DMS 273 treated with DMSO at 0.1 percent for 48 hours (cell line): ENCODE data around the gene TMSB4X.
"Not testable (repeated sequence)": the region's sequence is repeated elsewhere in the genome, so short reads cannot be mapped to it uniquely, and the experiment has no call there.

Experiments
- DNase-seq: peaks from one replicate; lab custom pipeline; 2025; lab: John Stamatoyannopoulos, UW

Gene TMSB4X

DNA sequence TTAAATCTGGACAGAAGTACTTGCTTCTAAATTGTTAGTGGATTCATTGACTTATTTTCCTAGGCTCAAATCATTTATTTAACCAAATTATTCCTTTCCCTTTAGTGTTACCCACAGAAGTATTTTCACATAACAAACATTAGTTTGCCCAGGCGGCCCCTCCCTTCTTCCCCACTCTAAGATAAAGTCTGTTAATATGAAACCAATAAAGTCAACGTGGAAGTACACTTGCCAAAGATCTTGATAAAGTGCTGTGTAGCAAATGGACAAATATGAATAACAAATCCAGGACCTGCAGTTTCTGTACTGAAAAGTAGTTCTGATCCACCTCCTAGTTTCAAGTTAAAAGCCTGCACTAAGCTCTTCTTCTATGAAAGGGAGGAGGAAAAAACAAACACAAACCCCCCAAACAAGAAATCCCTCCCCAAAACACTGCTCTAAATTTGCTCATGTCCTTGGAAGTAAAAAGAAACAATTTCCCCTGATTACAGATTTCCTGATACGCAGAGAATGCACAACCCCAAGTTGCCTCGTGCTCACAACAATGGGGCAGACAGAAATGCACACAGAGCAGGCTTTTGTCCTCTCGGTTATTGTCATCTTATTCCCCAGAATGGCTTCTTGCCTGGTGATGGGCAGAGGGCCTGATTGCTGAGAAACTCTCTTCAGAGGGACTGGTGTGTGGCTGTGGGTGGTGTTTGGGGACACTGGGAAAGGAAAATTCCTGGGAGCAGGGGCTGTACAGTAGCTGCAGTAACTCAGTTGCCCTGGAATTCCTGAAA lies 23.2 kb downstream of the TMSB4X start:
- DNase-seq, result no peak

DNA sequence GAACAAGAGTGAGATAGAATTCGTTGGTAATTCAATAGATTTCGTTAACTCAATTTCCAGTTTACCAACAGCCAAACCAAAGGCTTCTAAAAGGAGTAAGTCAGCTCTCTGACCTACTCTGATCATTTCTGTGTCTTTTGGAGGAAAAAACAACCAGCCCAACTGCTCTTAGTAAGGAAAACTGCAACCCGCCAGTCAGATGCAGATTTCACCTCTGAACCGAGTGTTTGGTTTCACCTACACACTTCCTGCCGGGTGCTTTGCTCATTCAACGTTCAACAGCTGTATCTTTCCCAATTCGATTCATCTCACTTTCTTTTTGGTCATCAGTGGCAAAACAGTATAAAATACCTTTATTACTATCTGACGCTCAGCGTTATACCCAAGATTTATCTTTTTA lies 24.5 kb downstream of the TMSB4X start:
- no peak for DNase-seq

DNA sequence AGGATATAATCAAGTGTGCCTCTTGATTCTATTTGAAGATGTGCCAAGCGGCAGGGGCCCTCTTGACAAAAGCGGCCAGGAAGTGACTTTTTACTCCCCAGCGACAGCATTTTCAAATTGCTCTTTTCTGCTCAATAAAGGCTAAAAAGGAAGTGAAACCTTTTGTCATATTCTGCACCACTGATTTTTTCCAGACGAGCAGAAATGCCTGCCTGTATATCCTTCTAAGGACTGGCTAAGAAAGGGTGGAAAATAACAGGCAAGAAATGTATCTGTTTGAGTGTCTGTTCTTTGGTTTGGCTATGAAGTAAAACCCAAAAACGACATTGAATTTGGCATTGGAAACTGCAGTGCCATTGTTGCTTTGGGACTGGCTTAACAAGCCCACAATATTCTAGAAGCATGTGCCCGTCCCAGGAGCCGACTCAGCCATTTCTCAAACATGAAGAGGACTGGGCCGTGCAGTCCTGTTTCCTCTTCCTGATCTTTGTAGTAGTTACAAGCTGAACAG lies 25.4 kb downstream of the TMSB4X start:
- DNase-seq, result no peak

DNA sequence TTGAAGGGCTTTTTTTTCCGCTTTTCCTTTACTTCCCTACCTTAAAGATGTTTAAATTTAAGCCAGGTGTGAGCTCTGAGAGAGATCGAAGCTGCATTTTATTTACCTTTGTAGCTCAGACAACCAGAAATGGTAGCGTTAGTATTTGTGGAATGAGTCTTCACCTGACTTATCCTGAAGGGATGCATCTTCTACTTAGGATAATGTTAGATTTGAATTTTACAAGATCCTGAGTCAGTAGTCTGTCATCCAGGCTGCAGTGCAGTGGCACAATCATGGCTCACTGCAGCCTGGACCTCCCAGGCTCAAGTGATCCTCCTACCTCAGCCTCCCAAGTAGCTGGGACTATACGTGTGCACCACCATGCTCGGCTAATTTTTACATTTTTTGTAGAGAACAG lies 26.2 kb downstream of the TMSB4X start:
- DNase-seq, result no peak

DNA sequence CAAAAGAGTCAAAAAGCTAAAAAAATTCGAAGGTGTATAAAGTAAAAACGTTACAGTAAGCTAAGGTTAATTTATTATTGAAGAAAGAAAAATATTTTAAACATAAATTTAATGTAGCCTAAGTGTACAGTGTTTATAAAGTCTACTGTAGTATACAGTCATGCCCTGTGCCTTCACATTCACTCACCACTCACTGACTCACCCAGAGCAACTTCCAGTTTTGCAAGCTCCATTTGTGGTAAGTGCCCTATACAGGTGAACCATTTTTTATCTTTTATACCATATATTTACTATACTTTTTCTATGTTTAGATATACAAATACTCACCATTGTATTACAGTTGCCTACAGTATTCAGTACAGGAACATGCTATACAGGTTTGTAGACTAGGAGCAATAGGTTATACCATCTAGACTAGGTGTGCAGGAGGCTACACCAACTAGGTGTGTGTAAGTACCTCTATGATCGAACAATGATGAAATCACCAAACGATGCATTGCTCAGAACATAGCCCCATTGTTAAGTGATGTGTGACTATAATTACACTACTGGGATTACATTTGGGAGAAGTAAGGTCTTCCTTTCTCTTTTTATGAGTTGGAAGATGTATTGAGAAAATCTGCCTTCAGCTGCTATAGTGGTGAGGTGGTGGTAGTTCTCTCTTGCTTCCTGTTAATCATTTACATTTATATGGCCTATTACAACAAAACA lies 27.2 kb downstream of the TMSB4X start:
- no peak for DNase-seq

DNA sequence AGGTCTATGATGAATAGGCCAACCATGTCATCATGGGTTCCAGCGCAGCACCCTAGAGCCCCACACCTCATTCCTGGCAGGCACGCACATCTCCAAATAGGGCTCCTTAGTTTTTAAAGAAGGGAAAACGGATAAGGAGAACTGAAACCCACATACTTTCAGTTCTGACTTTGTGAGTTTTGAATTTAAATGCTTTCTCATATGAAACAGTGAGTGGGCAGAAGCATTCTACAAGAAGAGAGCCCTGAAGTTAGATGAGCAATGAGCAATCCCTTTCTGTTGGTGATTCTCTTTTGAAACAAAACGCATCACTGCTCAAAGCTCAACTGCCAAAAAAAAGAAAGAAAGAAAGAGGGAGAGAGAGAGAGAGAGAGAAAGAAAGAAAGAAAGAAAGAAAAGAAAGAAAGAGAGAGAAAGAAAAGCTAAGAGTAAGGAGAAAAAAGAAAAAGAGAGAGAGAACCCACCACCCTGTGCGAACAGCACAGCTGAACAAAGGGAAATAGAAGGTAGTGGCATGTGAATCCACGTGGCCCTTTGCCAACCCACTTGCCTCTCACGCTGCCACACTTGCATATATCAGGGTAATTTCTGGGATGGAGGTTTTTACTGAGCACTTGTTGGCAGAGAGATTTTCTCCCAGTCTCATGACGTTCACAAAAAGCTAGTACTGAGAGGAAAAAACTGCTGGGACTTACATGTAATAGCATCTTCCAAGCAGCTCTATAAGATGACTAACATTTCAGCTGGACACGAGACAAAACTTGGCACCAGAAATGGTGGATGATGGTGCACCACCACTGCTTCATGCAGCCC lies 31.0 kb downstream of the TMSB4X start:
- no peak for DNase-seq

DNA sequence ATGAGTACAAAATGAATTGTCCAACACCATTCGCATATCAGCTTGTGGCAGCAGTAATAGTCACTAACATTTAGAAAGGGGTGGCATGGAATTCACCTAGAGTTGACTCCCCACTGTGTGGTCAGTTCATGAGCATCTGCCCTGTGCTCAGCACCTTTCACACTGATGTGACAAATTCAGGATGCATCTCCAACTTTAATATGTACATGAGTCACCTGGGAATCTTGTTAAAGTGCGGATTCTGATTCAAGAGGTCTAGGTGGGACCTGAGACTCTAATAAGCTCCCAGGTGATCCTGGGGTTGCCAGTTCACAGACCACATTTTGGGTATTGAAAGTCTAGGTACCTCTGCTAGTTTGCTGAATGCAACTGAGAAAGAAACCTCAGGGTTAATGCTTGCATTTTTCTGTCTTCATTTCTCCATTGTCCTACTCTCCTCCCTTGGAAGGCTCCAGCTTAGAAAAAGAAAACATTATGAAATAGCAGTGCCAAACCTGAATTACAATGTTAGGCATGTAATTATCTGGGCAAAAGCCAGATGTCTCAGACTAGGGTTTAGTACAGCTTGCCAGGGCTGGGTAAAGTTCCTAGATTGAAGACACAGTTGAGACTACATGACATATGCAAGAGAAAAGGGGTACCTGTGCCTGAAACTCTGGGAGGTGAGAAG lies 32.7 kb downstream of the TMSB4X start:
- no peak for DNase-seq

DNA sequence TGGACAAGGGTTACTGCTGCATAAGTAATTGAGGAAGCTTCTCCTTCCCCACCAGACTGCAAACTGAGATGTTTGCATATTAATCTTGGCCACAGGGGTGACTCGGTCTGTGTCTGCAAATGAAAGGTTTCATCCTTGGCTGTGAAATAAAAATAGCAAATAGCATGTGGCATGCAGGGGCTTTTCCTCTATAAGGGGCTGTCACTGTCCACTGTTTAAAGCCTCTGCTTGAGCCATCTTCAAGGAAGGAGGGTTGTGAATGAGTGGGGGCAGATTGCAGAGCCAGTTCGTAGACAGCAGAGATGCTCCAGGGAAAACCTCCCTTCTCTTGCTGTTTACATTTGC lies 33.3 kb downstream of the TMSB4X start:
- no peak for DNase-seq

DNA sequence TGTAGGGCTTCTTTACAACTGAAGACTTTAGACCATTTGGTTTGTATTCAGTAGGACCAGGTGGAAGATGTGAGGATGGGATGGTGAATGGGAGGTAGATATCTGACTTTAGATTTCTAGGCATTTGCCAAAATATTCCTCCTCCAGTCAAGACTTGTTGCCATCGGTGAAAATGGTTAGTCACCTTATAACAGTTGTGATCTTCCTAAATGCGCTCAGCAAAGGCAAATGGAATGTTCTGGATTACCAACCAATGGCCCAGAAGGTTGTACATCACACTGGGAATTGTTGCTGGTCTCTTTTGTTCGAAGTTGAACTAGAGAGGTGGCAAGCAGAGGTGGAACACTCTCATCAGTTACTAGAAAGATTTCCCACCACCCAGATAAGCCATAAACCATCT lies 33.9 kb downstream of the TMSB4X start:
- no peak for DNase-seq

DNA sequence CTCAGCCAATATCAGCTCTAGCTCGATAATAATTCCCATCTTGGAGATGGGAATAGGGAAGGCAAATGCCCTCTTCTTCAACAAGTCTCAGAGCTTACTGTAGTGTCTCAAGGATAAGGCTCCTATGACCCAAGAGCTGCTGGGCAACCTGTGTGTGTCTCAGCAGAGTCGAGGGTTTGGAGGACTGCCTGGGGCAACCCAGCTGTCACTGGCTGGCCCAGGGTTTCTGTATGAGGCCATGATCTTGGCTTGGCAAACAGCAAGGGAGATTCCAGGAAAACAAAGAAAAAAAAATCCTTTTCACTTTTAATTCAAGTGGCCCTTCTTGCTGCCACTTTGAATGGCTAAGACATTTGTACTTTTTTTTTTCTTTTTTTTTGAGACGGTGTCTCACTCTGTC lies 34.4 kb downstream of the TMSB4X start:
- DNase-seq, result no peak

DNA sequence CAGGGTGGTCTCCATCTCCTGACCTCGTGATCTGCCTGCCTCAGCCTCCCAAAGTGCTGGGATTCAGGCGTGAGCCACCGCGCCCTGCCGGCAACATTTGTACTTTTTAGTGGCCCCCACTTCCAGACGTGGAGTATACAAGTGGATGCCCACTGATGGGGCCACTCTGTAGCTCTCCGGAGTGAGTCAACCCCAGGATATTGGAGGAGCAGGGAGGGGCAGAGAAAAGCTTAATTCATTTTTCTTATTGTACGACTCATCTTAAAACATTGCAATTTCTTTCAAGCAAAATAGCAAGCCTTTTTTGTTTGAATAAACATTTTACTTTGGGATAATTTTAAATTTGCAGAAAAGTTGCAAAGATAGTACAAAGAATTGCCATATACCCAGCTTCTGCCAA lies 34.9 kb downstream of the TMSB4X start:
- DNase-seq, result no peak

DNA sequence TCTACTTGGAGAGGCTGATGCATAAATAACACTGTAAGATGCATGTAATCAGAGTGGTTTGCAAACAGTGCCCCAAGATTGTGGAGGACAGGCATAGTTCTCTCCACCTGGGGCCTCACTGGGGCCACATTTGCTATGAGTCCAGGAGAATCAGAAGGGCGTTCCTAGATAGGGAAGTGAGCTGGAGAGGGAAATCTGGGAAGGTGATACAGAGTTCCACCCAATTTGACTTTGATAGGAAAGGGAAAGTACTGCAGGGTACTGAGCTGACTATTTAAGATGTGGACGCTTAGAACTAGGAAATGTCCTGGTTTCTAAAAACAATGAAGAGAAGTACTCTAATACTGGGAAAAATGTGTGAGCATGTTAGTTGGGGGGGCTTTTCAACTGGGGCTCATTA lies 35.6 kb downstream of the TMSB4X start:
- no peak for DNase-seq

DNA sequence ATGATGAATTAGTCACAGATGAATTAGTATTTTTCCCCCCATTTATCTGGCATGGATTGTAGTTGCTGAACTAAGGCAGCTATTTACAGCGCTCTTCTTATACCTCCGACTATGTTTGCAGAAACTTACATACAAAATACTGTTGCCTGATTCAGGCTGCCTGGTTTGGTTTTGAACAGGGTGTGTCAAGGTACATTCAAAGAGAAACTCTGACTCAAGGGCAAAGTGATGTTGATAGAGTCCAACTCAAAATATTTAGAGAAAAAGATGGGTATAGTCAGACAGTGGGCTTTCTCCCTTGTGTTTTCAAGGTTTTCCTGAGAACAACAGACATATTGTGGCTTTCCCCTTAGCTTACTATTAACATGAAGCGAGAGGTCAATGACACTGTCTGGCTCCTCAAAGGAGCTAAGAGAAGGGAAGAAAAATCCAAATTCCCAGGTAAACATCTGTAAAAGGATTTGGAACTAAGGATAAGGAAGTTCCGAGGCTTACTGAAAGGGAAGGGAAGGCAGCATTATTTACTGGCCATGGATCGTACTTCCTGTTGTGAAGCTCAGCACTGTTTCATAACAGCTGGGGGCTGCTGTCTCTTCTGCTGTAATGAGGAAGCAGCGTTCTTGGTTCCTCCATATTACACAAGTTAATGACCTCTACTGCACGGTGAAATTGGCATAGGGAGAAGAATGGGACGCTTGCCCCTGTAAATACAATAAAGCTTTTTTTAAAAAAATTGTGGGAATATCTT lies 38.6 kb downstream of the TMSB4X start:
- DNase-seq, result no peak

DNA sequence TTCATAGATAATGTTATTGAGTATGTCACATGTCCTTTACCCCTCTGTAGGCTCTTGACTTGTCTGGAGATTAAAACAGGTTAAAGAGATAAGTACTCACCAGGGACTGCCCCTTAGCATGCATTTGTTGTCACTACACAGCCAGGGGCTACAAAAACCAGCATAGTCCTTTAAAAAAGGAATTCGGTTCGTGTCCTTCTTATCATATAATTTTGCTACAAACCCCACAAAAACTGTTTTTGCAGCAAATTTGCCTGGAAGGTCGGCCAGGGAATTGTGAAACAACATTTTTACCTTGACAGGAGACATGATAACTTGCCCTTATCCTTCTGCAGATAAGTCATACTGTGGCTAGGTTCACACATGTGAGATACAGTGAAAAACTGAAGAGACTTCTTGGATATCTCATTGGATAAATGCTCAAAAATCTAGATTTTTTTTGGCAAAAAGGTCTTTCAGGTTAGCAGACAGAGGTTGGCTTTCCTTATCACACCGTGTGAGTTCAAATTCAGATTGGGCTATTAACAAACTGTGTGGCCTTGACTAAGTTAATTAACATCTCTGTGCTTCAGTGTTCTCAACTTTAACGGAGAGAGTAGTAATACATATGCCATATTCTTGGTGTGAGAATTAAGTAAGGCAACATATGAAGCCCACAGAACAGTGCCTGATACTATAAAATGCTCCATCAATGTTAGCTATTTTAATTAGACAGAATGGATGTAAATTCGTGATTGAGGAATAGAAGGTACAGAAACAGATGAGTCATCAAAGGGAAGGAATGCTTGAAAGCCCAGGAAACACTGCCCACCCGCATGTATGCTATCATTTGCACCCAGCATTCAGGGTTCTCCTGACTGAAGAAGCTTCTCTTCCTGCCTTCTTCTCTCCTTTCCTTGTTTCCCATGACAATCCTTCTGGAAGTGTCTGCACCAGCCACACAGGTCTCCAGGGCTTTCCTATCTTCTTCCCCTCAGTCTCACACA lies 39.5 kb downstream of the TMSB4X start:
- no peak for DNase-seq

DNA sequence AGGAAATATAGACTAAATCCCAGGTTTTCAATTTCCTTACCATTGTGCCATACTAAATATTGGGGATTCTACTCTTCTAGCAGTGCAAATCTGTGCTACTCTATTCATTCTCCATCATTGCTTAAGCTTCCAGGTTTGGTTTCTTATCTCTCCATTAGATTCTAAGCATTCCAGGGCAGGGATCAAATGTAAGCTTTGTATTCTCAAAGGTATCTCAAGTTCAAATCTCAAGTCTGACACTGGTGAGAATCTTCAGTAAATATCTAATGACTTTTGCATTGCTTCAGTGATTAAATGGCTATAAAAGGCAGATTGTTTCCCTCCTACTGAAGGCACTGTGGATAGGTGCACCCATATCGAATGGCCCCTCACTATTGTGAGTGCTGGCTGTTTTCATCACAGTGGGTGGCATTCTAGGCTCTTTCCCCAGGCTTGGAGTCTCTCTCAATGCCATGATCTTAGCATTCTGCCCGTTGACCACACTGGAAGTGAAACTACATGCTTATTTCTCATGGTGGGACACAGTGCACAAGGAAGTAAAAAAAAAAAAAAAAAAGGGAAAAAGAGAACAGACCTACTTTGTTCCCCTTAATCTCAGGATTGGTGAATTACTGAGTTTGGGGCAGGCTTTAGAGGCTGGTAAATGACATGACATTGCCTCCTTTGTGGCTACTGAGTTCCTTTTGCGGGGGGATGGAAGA lies 40.8 kb downstream of the TMSB4X start:
- DNase-seq, result no peak

DNA sequence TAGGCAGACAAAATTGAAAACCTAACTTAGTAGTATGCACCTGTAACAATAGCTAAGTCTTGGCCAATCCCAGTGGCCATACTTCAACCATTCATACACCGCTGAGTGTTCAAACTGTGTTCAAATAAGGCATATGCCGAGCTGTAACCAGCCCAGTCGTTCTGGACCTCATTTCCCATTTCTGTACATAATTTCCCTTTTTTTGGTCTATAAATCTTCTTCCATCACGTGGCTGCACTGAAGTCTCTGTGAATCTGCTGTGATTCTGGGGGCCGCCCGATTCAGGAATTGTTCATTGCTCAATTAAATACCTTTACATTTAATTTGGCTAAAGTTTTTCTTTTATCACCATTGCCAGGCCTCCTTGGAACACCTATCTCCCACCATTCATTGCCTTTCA lies 41.8 kb downstream of the TMSB4X start:
- DNase-seq, result not testable (repeated sequence)

DNA sequence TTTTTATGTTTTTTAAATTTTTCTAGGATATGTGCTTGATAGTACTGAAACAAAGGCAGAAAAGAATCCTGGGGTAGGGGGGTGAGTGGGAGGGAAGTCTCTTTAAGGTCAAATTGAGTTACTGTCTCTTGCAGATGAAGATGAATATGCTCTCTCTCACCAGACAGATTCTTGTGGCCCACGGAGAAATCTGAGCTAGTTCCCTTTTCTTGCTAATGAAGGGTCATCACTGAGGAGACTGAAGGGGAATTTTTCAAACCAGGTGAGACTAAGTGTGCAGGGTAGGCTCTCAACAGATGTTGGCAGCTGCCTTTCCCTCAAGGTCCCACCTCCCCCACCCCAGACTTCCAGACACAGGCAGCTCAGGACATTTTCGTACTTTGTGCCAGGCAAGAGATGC lies 48.0 kb downstream of the TMSB4X start:
- DNase-seq, result no peak

DNA sequence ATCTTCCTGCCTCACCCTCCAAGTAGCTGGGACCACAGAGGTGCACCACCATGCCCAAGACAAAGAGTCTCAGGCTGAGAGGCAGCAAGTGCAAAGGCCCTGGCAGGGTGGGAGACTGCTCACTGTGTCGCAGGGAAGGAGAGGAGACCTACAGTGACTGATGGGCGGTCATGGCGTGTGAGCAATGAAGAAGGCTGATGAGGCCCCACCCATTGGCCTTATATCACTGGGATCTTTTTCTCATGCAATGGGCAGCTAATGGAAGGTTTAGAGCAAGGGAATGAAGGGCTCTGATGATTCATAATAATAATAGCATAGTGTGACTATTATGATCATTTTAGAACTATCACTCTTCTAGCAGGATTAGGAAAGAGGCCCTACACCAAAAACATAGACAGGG lies 48.7 kb downstream of the TMSB4X start:
- no peak for DNase-seq

DNA sequence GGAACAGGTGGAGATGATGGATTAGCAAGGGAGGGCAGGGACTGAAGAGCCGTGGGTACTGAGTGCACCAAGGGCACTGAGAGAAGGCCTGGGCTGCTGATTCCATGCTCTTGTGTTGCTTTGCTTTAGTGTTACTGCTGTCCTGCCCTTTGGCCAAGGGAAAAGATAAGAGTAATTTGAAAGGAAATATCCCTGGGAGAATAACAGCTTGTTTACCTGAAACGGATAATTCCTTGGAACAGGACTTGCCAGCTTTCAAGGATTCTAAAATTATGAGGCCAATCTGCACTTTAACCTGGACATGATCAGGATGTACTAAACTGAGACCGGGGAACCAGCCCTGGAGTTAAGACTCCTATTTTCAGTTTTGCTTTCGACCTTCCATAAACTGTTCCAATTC lies 49.1 kb downstream of the TMSB4X start:
- no peak for DNase-seq

DNA sequence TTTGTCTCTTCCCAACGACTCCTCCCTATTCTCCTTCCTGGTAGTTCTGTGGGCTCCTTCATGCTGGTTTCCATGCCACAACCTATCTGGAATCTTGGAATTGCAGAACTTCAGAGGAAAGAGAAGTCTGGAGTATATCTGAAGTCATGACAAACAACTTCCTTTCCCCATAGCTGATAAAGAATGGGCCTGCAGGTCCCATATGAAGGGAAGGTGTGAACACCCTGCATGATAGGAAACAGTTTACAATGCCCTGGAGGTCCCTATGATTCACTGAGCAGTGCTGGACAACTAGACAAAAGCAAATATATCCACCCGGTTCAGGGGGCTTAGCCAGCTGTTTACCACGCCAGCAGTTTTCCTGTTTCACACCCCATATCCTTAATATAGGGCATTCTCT lies 50.1 kb downstream of the TMSB4X start:
- DNase-seq, result no peak
